ENCODE measurements around the gene CPSF4L.

The CPSF4L gene

GRCh38 chr17:73231395-73231794 lies 30.3 kb downstream of the CPSF4L start:
- DNase-seq: peak in 1 of 3 experiments; percentile 64

GRCh38 chr17:73230088-73230487 lies 31.6 kb downstream of the CPSF4L start:
- no peak for DNase-seq

GRCh38 chr17:73228748-73229236 lies 32.9 kb downstream of the CPSF4L start:
- DNase-seq: peak in 1 of 3 experiments; percentile 19

DNA sequence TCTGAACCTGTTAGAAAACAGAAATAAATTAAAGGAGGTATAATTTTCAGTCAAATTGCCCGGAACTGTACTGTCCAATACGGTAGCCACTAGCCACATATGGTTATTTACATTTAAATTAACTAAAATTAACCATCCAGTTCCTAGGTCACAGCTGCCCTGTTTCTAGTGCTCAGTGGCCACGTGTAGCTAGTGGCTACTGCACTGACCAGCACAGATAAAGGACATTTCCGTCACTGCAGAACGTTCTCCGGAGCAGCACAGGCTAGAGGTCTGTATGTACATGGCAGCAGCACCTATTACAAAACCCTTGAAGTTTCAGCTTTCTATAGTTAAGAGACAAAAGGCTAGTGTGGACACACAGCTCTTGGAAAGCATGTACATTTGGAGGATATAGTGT lies 33.7 kb downstream of the CPSF4L start:
- no peak for DNase-seq

GRCh38 chr17:73227379-73227778 lies 34.3 kb downstream of the CPSF4L start:
- no peak for DNase-seq

DNA sequence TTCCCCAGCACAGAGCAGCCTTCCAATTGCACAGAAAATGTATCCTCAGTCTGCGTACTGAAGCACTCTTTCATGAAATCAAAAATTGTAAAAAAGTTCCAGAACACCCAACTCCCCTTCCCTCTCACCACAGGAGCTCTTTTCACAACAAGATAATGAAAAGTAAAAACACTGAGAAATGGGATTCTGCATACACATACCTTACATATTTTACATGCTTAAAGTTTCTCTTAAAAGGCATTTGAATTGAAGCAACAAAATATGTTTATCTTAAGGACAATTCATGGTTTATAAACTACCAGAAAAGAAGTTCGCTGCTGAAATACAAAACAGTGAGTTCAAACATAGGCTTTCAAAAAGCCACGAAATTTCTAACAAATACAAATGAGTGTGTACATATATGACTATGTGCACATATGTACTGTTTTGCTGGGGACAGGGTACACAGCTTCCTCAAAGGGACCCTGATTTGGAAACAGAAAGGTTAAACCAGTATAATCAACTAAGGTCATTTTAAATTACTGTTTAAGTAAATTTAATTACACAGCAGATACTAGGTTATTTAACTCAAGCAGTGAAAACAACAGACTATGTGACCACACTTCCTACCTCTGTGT lies 35.0 kb downstream of the CPSF4L start:
- DNase-seq: no peak

GRCh38 chr17:73224663-73225305 lies 36.9 kb downstream of the CPSF4L start:
- no peak for DNase-seq

GRCh38 chr17:73224237-73224636 lies 37.4 kb downstream of the CPSF4L start:
- no peak for DNase-seq

- no peak for DNase-seq
Measured at GRCh38 chr17:73223626-73224230, 38.0 kb downstream of the CPSF4L start.

DNA sequence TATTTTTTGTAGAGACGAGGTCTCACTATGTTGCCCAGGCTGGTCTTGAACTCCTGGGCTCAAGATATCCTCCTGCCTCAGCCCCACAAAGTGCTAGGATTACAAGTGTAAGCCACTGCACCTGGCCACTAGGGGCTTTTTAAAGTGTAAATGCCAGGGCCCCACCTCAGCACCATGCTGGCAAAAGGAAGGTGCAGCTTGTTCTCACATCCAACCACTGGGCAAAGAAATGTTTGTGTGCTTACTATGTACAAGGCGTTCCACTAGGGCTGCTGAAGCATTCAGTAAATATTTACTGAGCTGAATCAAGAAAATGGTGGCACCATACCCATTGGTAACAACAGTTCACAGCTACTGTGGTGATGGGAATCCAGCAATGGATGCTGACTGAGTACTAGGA lies 46.2 kb downstream of the CPSF4L start:
- no peak for DNase-seq

DNA sequence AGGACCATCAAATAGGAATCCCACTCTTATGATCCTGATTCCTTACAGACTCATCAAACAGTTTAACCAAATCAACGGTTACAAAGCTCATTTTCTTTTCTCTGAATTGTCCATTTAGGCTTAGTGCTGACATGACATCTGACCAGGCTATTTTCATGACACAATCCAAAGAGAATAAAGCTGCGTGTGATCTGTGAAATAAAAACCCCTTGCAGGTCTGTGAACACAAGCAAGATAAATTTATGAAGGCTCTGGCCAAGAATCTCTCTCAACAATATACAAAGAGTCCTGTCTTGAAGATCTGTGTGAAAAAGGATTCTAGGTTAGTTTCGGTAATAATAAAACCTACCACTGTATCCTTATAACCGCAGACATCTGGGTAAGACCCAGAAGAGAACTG lies 46.8 kb downstream of the CPSF4L start:
- DNase-seq: no peak

DNA sequence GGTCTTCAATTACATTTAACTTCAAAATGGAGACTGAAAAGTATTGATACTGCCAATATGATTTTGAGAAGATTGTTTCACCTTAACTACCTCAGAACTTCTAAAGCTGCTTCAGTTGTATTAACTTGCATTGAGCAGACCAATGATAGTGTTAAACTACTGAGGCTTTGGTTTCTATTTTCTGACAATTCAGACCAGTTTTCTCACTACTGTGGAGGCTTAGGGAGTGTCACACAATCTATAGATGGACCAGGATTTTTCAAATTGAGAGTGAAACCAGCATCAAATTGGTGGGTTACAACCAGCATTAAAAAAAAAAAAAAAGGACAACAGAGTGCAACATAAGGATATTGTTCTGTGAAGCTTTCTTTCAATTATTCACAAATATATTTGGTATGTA lies 47.7 kb downstream of the CPSF4L start:
- DNase-seq: no peak

DNA sequence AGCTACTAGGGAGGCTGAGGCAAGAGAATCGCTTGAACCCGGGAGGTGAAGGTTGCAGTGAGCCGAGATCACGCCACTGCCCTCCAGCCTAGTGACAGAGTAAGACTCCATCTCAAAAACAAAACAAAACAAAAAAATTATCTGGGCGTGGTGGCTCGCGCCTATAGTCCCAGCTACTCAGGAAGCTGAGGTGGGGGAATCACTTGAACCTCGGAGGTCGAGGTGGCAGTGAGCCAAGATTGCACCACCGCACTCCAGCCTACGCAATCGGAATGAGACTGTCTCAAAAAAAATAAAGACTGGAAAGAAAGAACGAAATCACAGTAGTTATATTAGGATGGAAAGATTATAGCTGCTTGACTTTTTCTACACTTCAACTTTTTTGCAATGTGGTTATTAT lies 49.9 kb downstream of the CPSF4L start:
- no peak for DNase-seq

GRCh38 chr17:73210002-73210678 lies 51.5 kb downstream of the CPSF4L start:
- DNase-seq: peak in 1 of 3 experiments; percentile 10

DNA sequence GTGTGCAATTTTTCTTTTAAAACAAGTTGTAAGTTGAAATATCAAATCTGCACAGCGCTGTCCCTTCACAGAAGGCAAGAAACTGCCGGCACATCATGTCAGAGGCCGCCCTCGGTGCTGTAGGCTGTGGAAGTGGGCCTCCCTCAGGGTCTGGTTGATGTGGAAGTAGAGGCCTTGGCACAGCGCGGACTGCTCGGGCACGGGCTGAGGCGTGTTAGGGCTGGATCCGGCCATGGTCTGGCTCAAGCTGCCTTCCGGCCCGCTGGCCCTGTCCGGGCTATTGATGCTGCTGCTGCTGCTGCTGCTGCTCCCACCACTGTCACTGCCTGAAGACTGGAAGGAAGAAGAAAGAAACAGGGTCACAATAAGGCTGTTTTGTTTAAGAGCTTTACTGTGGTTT lies 52.2 kb downstream of the CPSF4L start:
- no peak for DNase-seq

DNA sequence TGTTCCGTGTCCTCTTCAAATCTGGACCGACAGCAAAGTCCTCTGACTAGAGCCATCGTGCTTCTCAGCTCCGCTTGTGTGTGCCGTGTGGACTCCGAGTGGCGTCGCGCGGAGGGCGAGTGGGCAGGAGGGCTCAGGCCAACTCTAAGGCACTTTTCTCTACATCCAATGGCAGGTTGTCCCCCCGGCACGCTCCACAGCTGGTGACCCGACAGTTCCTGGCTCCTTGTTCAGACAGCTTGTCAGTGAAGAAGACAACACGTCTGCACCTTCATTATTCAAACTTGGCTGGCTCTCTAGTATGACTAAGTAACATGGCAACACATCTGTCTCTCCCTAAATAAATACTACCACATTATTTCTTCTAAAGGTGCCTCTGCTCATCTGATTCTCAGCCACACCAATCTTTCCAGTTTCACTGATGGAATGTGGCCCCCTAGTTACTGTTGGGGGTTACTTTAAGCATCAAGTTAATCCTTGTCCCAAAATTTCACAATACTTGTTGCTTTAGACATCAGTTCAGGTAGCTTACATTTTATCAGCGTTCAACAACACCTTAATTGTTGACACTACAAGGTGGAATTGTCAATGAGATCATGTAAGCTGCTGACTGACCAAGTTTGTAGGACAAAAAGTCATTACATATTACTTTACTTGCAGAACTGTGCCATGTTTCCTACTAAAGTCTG lies 53.4 kb downstream of the CPSF4L start:
- no peak for DNase-seq

DNA sequence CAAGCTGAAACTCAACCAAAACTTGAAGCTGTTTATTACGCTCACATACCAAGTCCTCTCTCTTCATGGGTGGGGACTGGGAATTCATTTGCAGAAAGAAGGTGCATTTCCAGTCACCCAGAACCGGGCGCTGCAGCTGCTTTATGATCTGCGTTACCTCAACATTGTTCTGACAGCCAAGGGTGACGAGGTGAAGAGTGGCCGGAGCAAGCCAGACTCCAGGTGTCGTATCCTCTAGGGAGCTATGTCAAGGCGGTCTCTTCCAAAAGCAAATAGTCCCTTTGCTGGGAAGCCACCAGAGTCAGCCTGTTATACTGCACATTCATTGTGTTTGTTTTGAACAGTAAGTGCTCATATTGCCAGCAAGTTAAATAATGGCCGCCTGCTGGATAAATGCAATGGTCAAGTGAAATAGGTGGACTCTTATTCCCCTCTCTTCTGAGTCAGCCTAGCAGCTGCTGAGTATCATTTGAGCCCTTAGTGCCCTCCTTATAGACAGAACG lies 56.2 kb downstream of the CPSF4L start:
- peak; percentile 57 to 91 (median 83) for DNase-seq

GRCh38 chr17:73203788-73204479 lies 57.7 kb downstream of the CPSF4L start:
- no peak for DNase-seq

DNA sequence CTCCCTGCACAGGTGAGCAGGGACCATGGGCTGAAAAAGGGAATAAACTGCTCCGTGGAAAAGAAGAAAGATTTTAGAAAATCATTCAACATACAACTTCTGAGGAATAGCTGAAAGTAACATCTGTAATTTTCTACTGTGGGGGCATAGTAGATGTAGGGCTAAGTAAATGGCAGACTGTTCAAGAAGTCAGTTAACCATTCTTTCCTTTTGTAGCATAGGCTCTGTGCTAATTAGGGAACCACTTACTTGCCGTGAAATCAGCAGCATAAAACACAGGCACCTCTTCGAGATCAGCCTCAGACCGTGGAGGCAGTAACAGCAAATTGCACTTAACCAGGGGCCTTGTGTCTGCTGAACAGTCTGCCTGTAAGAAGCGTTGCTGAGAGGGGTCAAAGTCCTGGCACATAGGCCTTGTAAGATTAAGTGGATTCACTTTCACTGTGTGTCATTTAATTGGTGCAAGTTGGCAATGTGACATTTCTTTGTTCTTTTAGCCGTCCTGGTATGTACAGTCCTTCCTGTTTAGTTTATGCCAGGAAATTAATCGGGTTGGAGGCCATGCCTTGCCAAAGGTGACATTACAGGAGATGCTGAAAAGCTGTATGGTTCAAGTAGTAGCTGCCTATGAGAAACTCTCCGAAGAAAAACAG lies 58.4 kb downstream of the CPSF4L start:
- DNase-seq: no peak

GRCh38 chr17:73201215-73202069 lies 60.2 kb downstream of the CPSF4L start:
- DNase-seq: no peak

GRCh38 chr17:73200476-73200875 lies 61.2 kb downstream of the CPSF4L start:
- no peak for DNase-seq
